Hematopoietic multipotent progenitor cell treated with erythropoietin and hydrocortisone succinate and interleukin-3 and kit ligand, for 17 days (in vitro differentiated cells): ENCODE data around the gene IMPG1.

ENCODE experiments used
- DNase-seq: peaks from one replicate; pipeline ENCODE4 v3.0.0-alpha.2; 2015; ENCODE audit warnings: low spot score

IMPG1 gene

DNA sequence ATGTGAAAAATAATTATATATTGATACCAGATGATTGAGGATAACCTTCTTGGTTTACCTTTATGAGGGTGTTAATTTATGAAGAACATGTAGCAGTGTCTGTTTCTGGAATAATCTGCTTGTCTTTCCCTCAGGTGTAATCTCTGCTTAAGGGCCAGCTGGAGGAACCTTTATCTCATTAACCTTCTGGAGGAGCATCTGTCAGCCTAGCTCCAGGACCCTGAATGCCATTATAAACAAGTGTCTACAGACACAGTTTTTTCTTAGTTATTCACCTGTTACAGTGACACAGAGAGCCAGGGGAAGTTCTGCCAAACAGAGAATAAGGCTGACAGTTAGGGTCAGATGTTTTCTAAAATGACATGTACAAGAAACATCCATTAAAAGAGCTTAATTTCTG is at the start of gene IMPG1:
Gene IMPG1 (minus strand): TSS at position 101 of the 400 bp plus-strand sequence. CDS start 174 bp downstream, outside the sequence.
- DNase-seq = no peak

GRCh38 chr6:76120302-76120701 is 47.8 kb upstream of the IMPG1 start:
- no peak for DNase-seq

DNA sequence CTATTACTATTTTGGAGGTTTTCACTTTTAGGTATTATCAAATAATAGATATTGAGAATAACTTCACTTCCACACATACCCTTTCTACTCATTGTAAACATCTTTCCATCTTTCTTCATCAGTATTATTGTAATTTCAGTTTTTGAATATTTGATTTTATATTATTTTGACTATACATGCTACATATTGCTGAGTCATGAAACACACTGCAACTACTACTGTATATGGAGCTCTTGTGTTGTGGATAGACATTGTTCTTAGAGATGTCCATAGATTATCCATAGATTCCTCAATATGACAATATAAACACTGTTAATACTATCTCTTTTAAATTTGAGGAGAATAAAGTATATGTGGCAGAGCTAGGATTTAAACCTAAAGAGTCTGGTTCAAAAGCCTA is 819 bp upstream of the IMPG1 start:
- DNase-seq = no peak

- DNase-seq = no peak
These were observed 15.0 kb downstream of the IMPG1 start for GRCh38 chr6:76057469-76057868.

- DNase-seq = no peak
These were observed 20.1 kb downstream of the IMPG1 start for GRCh38 chr6:76052314-76052713.

DNA sequence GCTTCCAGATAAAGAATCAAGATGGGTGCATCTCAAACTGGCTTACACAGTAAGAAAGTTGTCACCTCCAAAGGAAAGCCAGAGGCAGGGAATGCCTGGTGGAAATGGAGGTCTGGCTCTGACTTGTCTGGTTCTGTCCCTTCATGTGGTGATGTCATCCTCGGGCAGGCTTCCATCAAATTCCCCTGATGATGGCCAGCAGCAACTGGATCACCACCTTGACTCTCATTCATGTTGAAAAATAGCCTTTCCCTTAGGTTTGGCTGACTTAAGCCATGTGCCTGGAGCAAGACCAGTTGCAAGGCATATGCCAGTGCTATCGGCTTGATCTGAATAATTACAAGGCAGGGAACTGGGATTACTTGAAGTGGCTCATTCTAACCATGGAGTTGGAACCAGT is 28.8 kb downstream of the IMPG1 start:
- DNase-seq = no peak

GRCh38 chr6:76035713-76036112 is 36.7 kb downstream of the IMPG1 start:
- no peak for DNase-seq

GRCh38 chr6:76026101-76026500 is 46.4 kb downstream of the IMPG1 start:
- no peak for DNase-seq

DNA sequence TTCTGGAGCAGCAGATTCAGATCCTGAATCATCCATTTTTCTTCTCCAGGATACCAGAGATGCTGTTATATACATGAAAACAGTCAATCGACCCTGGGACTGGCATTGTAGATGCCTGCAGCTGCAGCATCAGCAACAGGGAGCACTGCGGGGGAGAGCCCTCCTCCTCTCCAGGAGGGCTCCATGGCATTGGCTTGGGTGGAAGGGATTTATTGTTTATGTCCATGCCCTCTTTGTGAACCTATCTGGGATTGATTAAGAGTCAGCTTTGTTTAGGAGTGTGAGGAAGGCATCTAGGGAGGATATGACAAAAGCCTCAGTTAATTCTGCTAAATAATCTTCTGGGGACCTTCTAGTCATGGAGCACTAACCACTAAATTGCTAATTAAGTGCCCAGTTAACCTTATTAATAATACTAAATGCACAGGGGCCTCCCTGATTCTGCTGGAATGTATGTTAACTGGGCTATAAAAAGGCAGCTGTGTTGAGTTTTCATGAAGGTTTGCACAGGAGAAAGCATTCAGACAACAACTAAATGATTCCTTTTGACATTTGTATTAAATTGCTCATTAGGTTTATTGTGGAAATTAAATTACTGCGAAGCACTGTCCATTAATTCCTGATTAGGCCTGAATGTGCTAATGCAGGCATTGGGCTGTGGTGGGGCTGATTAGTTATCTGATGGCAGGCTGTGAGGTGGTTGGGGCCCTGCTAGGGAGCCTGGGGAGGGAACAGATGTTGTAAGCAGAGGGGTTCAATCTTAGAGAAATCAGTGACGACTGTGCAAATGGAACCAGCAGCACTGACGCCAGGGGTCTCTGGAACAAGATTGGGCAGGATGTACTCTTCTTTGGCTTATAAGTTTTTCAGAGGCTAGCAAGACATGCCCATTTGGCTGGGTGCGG is 57.6 kb downstream of the IMPG1 start:
- no peak for DNase-seq

DNA sequence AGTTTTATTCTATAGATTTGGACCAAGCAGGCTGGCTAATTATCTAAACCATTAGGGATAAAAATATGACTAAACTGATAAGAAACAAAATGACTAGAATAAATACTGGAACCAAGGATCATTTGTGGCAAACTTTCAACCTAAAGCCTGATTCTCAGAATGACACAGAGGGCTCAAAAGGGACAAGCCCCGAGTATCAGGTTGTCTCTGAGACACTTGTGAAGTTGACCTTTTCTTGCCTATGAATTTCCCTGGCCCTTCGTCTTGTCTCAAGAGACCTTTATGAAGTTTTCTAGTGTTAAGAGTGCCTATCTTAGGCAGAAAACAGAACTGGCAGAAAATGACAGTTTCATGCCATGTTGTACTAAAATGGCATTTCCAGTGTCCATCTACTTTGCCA is 68.3 kb downstream of the IMPG1 start:
- DNase-seq = no peak

- no peak for DNase-seq
These were observed 68.8 kb downstream of the IMPG1 start for GRCh38 chr6:76003686-76004085.

DNA sequence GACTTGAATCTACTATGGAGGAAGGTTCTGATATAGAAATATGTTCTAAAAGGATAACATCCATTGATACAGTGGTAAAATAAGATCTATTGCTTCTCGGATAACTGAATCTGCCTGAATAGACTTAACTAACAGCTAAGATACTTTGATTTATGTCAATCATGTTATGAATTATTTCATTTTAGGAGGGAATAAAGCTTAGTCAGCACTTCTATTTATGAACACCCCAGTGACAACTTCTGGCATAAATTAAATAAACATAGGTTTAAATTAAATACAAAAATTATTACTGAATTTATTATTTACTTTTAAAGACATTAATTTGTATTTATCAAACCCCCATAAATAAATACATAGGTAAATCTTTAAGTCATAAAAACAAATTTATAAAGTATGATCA is 69.3 kb downstream of the IMPG1 start:
- no peak for DNase-seq

- DNase-seq = no peak
These were observed 71.8 kb downstream of the IMPG1 start for GRCh38 chr6:76000629-76001028.

DNA sequence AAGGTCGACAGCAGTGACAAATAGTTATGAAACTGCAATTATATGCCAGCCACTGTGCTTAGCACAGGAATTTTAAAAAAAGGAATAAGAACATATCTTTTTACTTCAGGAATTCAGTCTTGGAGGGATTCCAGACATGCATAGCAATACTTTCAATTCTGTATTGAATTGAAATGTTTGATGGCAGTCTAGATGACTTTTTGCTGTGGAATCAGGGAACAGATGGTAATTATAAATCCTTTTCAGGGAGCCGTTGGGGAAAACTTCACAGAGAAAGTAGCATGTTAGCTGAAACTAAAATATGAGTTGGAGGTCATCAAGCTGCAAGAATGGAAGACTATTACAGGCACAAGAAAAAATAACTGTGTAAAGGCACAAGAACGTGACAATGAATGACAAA is 74.8 kb downstream of the IMPG1 start:
- no peak for DNase-seq

GRCh38 chr6:75993236-75994162 is 79.0 kb downstream of the IMPG1 start:
- DNase-seq = no peak

GRCh38 chr6:75991941-75992340 is 80.5 kb downstream of the IMPG1 start:
- DNase-seq = no peak

GRCh38 chr6:75986935-75987334 is 85.5 kb downstream of the IMPG1 start:
- no peak for DNase-seq

GRCh38 chr6:75975904-75976303 is 96.6 kb downstream of the IMPG1 start:
- DNase-seq = no peak

GRCh38 chr6:75970093-75970492 is 102.4 kb downstream of the IMPG1 start:
- DNase-seq = no peak

DNA sequence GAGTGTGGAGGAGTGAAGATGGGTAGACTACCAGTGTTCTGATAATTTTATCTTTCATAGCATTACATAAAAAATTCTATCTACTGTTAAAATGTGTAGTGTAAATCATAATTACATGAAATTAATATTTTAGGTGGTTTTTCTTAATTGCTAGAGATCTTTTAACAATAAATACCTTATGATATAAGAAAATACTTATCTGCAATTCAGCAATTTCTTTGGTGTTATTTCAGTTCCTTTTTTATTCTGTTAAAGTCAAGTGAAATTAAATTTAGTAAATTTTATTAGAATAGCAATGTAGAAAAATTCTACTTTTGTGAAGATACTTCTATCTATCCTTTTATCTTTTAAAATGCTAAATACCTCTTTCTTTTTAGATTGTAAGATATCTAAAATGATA is 104.3 kb downstream of the IMPG1 start:
- no peak for DNase-seq

DNA sequence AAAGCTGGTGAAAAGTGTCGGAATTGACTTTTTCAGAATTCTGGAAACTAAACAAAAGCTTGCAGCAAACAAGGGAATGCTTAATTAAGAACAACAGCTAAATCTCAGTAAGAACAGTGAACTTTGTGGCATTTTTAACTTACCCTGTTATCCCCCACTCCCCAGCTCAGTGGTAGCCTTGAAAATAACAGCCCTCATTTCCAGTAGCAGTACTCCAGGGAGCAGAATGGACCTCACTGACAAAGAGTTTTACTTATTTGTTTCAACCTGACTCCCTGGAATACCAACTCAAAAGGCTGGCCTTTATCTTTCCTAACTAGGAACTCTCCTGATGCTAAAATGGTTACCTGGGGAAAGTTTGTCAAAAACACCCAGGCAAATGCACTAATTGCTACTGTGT is 108.9 kb downstream of the IMPG1 start:
- no peak for DNase-seq

- DNase-seq = no peak
These were observed 120.3 kb downstream of the IMPG1 start for GRCh38 chr6:75952128-75952527.

DNA sequence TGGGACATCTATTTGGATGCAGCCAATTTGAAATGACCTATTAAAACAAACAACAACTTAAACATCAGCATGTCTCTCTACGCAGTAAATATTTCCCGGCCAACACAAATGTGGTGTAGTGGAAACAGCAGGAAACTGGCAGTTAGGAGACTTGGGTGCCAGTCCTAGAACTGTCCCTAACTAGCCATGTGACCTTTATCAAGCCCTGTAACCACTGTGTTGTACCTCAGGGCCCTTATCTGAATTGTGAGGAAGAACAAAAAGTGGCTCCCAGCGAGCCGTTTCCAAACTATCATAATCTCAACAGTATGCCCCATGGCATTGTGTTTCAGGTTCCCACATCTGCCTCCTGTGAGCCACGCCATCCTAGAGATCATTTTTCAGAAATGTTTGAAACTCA is 124.5 kb downstream of the IMPG1 start:
- no peak for DNase-seq
